GM18511 (cell line): ENCODE data around the gene USP17L28.
A peak's percentile ranks its signal among the peaks of the same experiment; 100 is the strongest.
"Not testable (repeated sequence)": the region's sequence is repeated elsewhere in the genome, so short reads cannot be mapped to it uniquely, and the experiment has no call there.

Source experiments
- ATAC-seq: cut with Tn5 transposase; IDR thresholded peaks from one replicate; pipeline ENCODE4 v1.9.1; 2021; ENCODE audit warnings: mild to moderate bottlenecking, moderate library complexity; ENCODE audit not compliant: unreplicated experiment

The USP17L28 gene

GRCh38 chr4:9348593-9348992 is at the start of gene USP17L28:
Gene USP17L28 (plus strand): TSS chr4:9348893. CDS start chr4:9348893, 0 bp downstream.
- not testable (repeated sequence) for ATAC-seq

GRCh38 chr4:9324191-9324590 is 24.5 kb upstream of the USP17L28 start:
- ATAC-seq, result not testable (repeated sequence)

- not testable (repeated sequence) for ATAC-seq
Observed at GRCh38 chr4:9324865-9325264, 23.8 kb upstream of the USP17L28 start, which contains the start of gene USP17L24. Gene USP17L24 (plus strand): TSS chr4:9325165. CDS start chr4:9325165, 0 bp downstream.

GRCh38 chr4:9329611-9330010 is 19.1 kb upstream of the USP17L28 start, which contains the start of gene USP17L25:
Gene USP17L25 (plus strand): TSS chr4:9329911. CDS start chr4:9329911, 0 bp downstream.
- ATAC-seq, result not testable (repeated sequence)

- ATAC-seq, result not testable (repeated sequence)
Observed at GRCh38 chr4:9334358-9334757, 14.3 kb upstream of the USP17L28 start, which contains the start of gene USP17L26. Gene USP17L26 (plus strand): TSS chr4:9334658. CDS start chr4:9334658, 0 bp downstream.

- ATAC-seq, result not testable (repeated sequence)
Observed at GRCh38 chr4:9339103-9339502, 9.6 kb upstream of the USP17L28 start, which contains the start of gene USP17L5. Gene USP17L5 (plus strand): TSS chr4:9339403. CDS start chr4:9339403, 0 bp downstream.

- ATAC-seq, result not testable (repeated sequence)
Observed at GRCh38 chr4:9343848-9344247, 4.8 kb upstream of the USP17L28 start, which contains the start of gene USP17L27. Gene USP17L27 (plus strand): TSS chr4:9344148. CDS start chr4:9344148, 0 bp downstream.

GRCh38 chr4:9350866-9351265 is 2.2 kb downstream of the USP17L28 start:
- not testable (repeated sequence) for ATAC-seq

GRCh38 chr4:9353338-9353737 is 4.6 kb downstream of the USP17L28 start, which contains the start of gene USP17L29:
Gene USP17L29 (plus strand): TSS chr4:9353638. CDS start chr4:9353638, 0 bp downstream.
- not testable (repeated sequence) for ATAC-seq

- ATAC-seq, result not testable (repeated sequence)
Observed at GRCh38 chr4:9362829-9363228, 14.1 kb downstream of the USP17L28 start, which contains the start of gene USP17L30. Gene USP17L30 (plus strand): TSS chr4:9363129. CDS start chr4:9363129, 0 bp downstream.

GRCh38 chr4:9379881-9380280 is 31.2 kb downstream of the USP17L28 start:
- not testable (repeated sequence) for ATAC-seq

GRCh38 chr4:9381012-9381534 is 32.4 kb downstream of the USP17L28 start:
- ATAC-seq, result peak; percentile 51

GRCh38 chr4:9384126-9384525 is 35.4 kb downstream of the USP17L28 start:
- no peak for ATAC-seq

- not testable (repeated sequence) for ATAC-seq
Observed at GRCh38 chr4:9389001-9389400, 40.3 kb downstream of the USP17L28 start.
